NOMO-1 treated with dmso at 0.1 percent for 144 hours (cell line): ENCODE results near the gene RNASE13.

Experiments
- DNase-seq: peaks from one replicate; lab custom pipeline; 2025; ENCODE audit not compliant: unreplicated experiment; lab: John Stamatoyannopoulos, UW

RNASE13 gene

DNA sequence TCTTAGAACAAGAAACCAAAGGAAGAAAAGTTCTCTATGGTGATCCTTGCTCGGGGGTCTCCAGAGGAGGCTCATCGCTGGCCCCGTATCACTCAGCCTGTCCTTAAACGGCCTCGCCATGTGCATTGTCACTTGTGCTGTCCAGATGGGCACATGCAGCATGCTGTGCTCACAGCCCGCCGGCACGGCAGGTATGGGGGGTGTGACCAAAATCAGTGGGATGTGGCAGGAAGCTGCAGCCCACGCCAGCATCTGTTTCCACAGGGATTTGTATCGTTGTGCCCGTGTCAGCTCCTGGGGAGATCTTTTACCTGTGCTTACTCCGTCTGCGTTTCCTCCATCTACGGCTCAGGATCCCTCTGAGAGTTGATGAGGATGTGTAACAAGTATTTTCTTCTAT is 38.1 kb downstream of the RNASE13 start:
- no peak for DNase-seq

DNA sequence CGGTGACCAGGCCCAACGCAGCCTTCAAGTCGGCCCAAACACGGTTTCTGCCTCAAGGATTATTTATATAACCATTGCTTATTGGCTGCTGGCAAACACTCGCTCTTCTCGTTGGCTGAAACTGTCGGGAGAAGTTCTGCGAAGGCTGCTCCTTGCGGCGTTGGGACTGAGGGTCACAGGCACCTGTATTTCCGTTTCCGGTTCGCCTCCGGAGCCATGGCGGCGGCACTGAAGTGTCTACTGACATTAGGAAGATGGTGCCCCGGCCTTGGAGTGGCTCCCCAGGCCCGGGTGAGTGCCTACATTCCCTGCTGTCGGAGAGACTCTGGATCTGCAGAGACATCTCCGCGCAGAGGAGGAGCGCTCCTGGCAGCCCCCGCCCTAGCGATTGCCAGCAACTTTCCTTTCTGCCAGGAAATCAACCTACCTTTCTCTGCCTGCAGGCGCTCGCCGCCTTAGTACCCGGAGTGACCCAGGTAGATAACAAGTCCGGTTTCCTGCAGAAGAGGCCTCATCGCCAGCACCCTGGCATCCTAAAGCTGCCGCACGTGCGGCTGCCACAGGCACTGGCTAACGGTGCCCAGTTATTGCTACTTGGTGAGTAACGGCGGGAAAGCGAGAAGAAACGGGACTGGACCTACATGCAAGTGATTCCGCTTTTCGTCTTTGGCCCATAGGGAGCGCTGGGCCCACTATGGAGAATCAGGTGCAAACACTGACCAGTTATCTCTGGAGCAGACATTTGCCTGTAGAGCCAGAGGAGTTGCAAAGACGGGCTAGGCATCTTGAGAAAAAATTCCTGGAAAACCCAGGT is 44.6 kb downstream of the RNASE13 start, which contains the start of gene METTL17:
METTL17 (plus strand) TSS at position 194 of the 814 bp plus-strand sequence; CDS start at position 217, 23 bp downstream.
- peak; percentile 96 for DNase-seq

DNA sequence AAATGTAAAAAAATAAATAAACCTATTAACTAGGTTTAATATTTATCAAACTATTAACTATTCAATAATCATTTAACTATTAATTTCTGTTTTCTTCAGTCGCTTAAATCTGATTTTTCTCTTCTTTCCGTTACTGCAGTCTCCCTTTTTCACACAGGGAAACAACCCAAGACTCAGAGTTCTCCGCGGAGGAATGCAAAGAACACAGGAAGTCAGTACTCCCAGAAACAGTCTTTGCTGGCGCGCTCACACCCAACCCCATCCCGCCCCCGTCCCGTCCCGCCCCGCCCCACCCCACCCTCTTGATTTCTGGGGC is 45.2 kb downstream of the RNASE13 start:
- DNase-seq = no peak

DNA sequence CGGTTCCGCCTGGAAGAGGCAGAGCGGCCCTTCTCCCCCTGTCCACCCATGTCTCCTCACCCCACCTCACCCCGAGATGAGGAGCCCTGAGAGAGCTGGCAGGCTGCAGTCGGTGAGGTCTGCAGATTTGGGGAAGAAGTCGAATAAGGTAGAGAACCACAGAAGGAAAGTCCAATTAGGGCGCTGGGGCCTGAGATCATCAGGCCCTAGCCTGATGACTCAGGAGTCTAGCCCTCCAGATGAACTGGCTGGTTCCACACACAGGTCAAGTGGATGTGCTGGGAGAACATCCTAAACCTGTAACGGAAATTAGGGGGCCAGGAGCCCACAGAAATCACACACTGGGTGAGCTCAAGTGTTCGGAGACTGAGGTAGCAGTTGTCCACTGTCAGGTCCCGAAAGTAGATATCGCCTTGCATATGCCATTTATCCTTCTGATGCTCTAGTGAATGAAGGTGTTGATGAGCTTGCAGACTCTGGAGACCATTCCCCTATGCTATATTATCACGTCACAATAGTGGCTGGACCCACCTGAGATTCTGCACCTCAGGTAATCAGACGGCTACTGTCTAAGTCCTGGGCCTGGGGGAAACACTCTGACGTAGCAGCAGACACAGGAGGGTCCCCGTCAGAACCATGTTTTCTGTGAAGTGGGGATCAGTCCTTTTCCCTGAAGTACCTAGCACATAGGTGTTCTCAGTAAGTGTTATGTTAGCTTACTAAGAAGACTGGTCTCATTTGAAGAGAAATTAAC is 45.7 kb downstream of the RNASE13 start:
- DNase-seq = peak; percentile 63

DNA sequence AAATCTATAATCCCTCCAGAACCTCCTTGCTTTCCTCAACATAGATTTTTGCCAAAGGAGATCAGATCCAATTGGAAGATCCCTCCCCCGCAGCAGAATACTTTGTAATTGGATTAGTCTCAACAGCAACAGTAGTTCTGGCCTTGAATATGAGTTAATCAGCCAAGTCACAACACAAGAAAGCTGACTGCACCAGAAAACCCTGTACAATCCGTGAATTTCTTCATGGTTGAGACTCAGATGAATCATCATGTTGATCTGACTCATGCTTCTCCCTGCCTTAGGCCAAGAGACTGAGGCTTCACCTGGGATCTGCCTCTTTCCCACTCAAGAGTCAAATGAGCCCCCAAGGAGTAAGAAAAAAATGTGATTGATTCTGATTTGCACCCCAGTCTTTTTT is 47.8 kb downstream of the RNASE13 start:
- DNase-seq = no peak

DNA sequence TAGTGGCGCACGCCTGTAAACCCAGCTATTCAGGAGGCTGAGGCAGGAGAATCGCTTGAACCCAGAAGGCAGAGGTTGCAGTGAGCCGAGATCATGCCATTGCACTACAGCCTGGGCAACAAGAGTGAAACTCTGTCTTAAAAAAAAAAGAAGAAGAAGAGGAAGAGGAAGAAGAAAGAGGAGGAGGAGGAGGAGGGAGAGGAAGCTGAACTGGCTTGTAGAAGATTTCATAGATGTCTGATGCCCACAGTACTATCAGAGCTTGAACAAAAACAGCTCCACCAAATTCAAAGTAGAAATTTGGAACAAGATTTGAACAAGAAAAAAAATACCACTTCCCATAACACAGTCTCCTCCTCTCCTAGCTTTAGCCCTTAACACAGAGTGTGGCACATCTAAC is 49.0 kb downstream of the RNASE13 start:
- peak; percentile 32 for DNase-seq
